Stomach (tissue), 9 donors: ENCODE data around the gene PDCD1. TPM values are rescaled to one million over a fixed set of nuclear protein-coding genes. Genes with fewer than 3 reads are reported as not detected.

Experiments
- DNase-seq, 2 donors: peaks; one replicate each; pipeline versions ENCODE4 v3.0.0 to v3.0.0-alpha.2; 2013 to 2019
- H3K27ac ChIP-seq, 5 donors: fragments of 200-600 bp in 4 of 5; sonication (generic) in 4 of 5; one replicate each; pipeline ENCODE4 v1.5.1; 2013 to 2019; ENCODE audit warnings: mild to moderate bottlenecking in 1 of 5, moderate library complexity in 1 of 5
- H3K27me3 ChIP-seq, 3 donors: fragments of 200-600 bp; sonication (generic); one replicate each; pipeline ENCODE4 v1.5.1; 2017 to 2019; ENCODE audit warnings: mixed run types in 1 of 3
- H3K36me3 ChIP-seq, 4 donors: fragments of 200-600 bp; sonication (generic); 1 replicate in 3 of 4; 2 replicates in 1 of 4; pipeline ENCODE4 v1.5.1; 2016 to 2019
- H3K4me1 ChIP-seq, 4 donors: fragments of 200-600 bp; sonication (generic); one replicate each; pipeline ENCODE4 v1.5.1; 2016 to 2019
- H3K4me3 ChIP-seq, 4 donors: fragments of 200-600 bp; sonication (generic) in 3 of 4; one replicate each; pipeline ENCODE4 v1.5.1; 2016 to 2019; ENCODE audit warnings: mild to moderate bottlenecking in 1 of 4
- H3K9me3 ChIP-seq, 4 donors: fragments of 200-600 bp; sonication (generic); one replicate each; pipeline ENCODE4 v1.5.1; 2016 to 2019
- CTCF ChIP-seq, 7 experiments: fragments of 450-650 bp in 4 of 7; fragments of 200-600 bp in 3 of 7; sonication (generic) in 3 of 7; IDR thresholded peaks; one replicate each; pipeline ENCODE4 v1.5.1; 2016 to 2019; ENCODE audit warnings: antibody characterized with exemption in 7 of 7, control low read depth in 2 of 7, mild to moderate bottlenecking in 1 of 7
- EP300 ChIP-seq: sonication (generic); formaldehyde crosslinking; IDR thresholded peaks from one replicate; pipeline ENCODE4 v1.6.1; 2017; ENCODE audit warnings: antibody characterized with exemption
- POLR2A ChIP-seq, 4 donors: fragments of 450-650 bp; IDR thresholded peaks; one replicate each; pipeline ENCODE4 v1.6.1; 2016; ENCODE audit warnings: antibody characterized with exemption in 4 of 4, control low read depth in 2 of 4, mild to moderate bottlenecking in 1 of 4, moderate library complexity in 1 of 4
- POLR2AphosphoS5 ChIP-seq, 3 donors: sonication (generic); formaldehyde crosslinking; IDR thresholded peaks; one replicate each; pipeline ENCODE4 v1.6.1; 2016; ENCODE audit warnings: antibody characterized with exemption in 3 of 3
- WGBS, 5 donors: extraction: QIAGEN DNeasy Blood & Tissue Kit in 3 of 5; methylation state at CpG; one replicate each; pipeline versions ENCODE4 v1.1.5 to v1.1.7; 2013 to 2018; 5-methylcytosine and 5-hydroxymethylcytosine counted together
- intact Hi-C: fragments of 100-400 bp; cut with DNase I; formaldehyde crosslinking; loops from one replicate; pipeline ENCODE4 v1.15.1; 2023; ENCODE audit warnings: low total_unique reads
- polyA plus RNA-seq, 3 donors: library from polyadenylated mRNA; stranded (reverse); fragments of 200-250 nt; gene quantifications; one replicate each; pipeline ENCODE4 v1.2.3, GENCODE V29; 2013
- total RNA-seq, 5 donors: library from RNA; depleted of rRNA; stranded (reverse); fragments of >200 nt; gene quantifications; one replicate each; pipeline versions ENCODE4 v1.1.0 to v1.2.3, GENCODE V29; 2014 to 2016
- donor health status: healthy with polysubstance abuse.
- donor health status: Bipolar disorder and iron deficiency.
- donor health status: healthy.

The PDCD1 gene
- total and polyA plus RNA-seq, 8 donors = 0.18 to 2.2 (median 0.60) TPM; not detected in 3

GRCh38 chr2:241863536-241863954 is 4.9 kb upstream of the PDCD1 start:
- TF ChIP-seq EP300 (no peak), POLR2A (IDR thresholded peaks at IDR 0.05) (no peak)
- intact Hi-C loops = no loop called here
- H3K9me3 ChIP-seq = no peaks in the 10 kb centered on the region
- peak overlapping the region in 3 of 5 donors; percentile 28 to 41 (median 33) for H3K27ac ChIP-seq
- peak in 1 of 2 donors; percentile 68 for DNase-seq
- H3K4me1 ChIP-seq = peaks cover 7 to 37% (median 20%) of the 10 kb centered on the region in 4 donors
- WGBS, 5 donors = 12 to 32% (median 26%) methylated on average over 23 to 29 of the region's 29 CpGs
- H3K4me3 ChIP-seq = peak overlapping the region in 2 of 4 donors; percentile 5 to 27
- H3K27me3 ChIP-seq = peaks cover 3 to 95% (median 38%) of the 10 kb centered on the region in 3 donors
- no peaks in the 10 kb centered on the region for H3K36me3 ChIP-seq

- intact Hi-C loops = no loop called here
- H3K27ac ChIP-seq = peak overlapping the region in 3 of 5 donors; percentile 28 to 41 (median 33)
- 77 to 90% (median 79%) methylated on average over 19 to 22 of the region's 22 CpGs for WGBS, 5 donors
Measured at GRCh38 chr2:241862775-241863535, 4.3 kb upstream of the PDCD1 start.

GRCh38 chr2:241862093-241862492 is 3.4 kb upstream of the PDCD1 start:
- 72 to 81% (median 74%) methylated on average over 8 of the region's 8 CpGs for WGBS, 5 donors
- H3K4me1 ChIP-seq = peaks cover 7 to 31% (median 20%) of the 10 kb centered on the region in 4 donors
- H3K9me3 ChIP-seq = no peaks in the 10 kb centered on the region
- DNase-seq = no peak
- no peak overlapping the region for H3K27ac ChIP-seq
- H3K36me3 ChIP-seq = no peaks in the 10 kb centered on the region
- H3K4me3 ChIP-seq = no peak overlapping the region
- TF ChIP-seq CTCF (IDR thresholded peaks at IDR 0.05) (no peak), POLR2AphosphoS5 (IDR thresholded peaks at IDR 0.05) (no peak), POLR2A (IDR thresholded peaks at IDR 0.05) (no peak), EP300 (no peak)
- intact Hi-C loops = no loop called here
- H3K27me3 ChIP-seq = peaks cover 3 to 89% (median 38%) of the 10 kb centered on the region in 3 donors

More at GRCh38 chr2:241862775-241863535, 4.3 kb upstream of the PDCD1 start:
- Histone ChIP-seq H3K4me3 (peak overlapping the region in 1 of 4 donors; percentile 27), H3K36me3 (no peaks in the 10 kb centered on the region), H3K27me3 (peaks cover 3 to 92% (median 38%) of the 10 kb centered on the region in 3 donors), H3K4me1 (peaks cover 7 to 31% (median 20%) of the 10 kb centered on the region in 4 donors), H3K9me3 (no peaks in the 10 kb centered on the region)
- DNase-seq = no peak
- no peak for TF ChIP-seq CTCF (IDR thresholded peaks at IDR 0.05)
- no peak for TF ChIP-seq POLR2A (IDR thresholded peaks at IDR 0.05)
- no peak for TF ChIP-seq POLR2AphosphoS5 (IDR thresholded peaks at IDR 0.05)
- TF ChIP-seq EP300 = no peak

- Histone ChIP-seq H3K4me3 (no peak overlapping the region), H3K27me3 (peaks cover 3 to 82% (median 30%) of the 10 kb centered on the region in 3 donors), H3K9me3 (no peaks in the 10 kb centered on the region), H3K36me3 (no peaks in the 10 kb centered on the region), H3K4me1 (peaks cover 7 to 31% (median 20%) of the 10 kb centered on the region in 4 donors), H3K27ac (no peak overlapping the region)
- TF ChIP-seq POLR2A (IDR thresholded peaks at IDR 0.05) = no peak
- no peak for TF ChIP-seq EP300
- TF ChIP-seq CTCF (IDR thresholded peaks at IDR 0.05) = no peak
- no peak for TF ChIP-seq POLR2AphosphoS5 (IDR thresholded peaks at IDR 0.05)
- intact Hi-C loops = no loop called here
- 79 to 100% (median 93%) methylated on average over 1 of the region's 1 CpG for WGBS, 5 donors
- DNase-seq = no peak
Measured at GRCh38 chr2:241861264-241861663, 2.6 kb upstream of the PDCD1 start.
